NK-92 (cell line): Measurements from ENCODE around the gene KRTAP12-4.
"Not testable (repeated sequence)": the region's sequence is repeated elsewhere in the genome, so short reads cannot be mapped to it uniquely, and the experiment has no call there.

ENCODE experiments used
- DNase-seq: peaks from one replicate; lab custom pipeline; 2025; ENCODE audit not compliant: unreplicated experiment; lab: John Stamatoyannopoulos, UW

The KRTAP12-4 gene

DNA sequence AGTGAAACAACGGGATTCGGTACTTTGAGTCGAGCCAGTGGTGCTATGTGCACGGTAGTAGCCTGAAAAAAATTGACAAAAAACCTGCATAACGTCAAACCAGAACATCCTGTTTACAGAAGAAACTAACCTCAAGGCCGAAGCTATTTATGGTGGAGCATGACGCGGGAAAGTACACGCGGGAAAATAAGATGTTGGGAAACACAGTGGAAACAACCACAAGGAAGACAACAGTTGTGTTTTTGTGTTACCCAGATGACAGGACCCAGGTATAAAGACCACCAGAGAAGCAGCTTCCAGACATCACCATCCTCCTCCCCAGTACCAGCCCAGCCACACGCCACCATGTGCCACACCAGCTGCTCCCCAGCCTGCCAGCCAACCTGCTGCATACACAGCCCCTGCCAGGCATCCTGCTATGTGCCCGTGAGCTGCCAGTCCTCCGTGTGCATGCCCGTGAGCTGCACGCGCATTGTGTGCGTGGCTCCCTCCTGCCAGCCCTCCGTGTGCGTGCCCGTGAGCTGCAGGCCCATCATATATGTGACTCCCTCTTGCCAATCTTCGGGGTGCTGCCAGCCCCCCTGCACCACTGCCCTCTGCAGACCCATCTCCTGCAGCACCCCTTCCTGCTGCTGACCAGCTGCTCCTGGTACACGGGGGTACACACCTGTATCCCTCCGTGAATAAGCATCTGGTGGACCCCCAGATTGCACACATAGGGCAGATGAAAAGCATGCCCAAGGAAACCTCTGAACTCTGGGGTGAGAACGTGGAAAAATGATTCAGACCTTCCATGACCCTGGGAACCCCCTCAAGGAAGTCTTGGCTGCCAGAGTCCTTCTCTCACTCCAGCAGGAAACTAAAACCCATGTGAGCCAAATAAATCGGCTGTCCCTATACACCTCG is 3.4 kb upstream of the KRTAP12-4 start, which contains the start of gene KRTAP12-3:
Gene KRTAP12-3, plus strand, starts transcription at position 298 of the 906 bp plus-strand sequence. Its CDS starts 48 bp downstream, at position 346.
- no peak for DNase-seq

DNA sequence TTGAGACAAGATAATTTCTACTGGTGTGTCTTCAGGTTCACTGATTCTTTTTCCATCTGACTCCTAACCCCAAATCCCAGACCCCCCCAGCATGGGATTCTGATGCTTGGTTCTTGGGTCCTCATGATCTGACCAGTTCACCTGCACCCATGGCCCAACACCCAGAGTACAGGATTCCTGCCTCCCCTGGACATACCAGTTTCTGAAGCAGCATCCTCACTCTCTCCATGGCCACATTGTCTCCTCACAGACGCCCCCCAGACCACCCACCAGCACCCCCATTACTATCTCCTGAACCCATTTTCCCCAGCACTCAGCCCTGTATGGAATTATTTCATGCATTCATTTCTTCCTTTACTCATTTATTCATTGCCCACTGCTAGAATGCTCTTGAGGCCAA is 2.4 kb upstream of the KRTAP12-4 start:
- no peak for DNase-seq

- no peak for DNase-seq
Observed at GRCh38 chr21:44653656-44654575, 543 bp downstream of the KRTAP12-4 start.

GRCh38 chr21:44653123-44653522 is 1.3 kb downstream of the KRTAP12-4 start:
- no peak for DNase-seq

- no peak for DNase-seq
Observed at GRCh38 chr21:44650973-44651675, 3.3 kb downstream of the KRTAP12-4 start.

GRCh38 chr21:44650265-44650972 is 4.0 kb downstream of the KRTAP12-4 start:
- DNase-seq: no peak

DNA sequence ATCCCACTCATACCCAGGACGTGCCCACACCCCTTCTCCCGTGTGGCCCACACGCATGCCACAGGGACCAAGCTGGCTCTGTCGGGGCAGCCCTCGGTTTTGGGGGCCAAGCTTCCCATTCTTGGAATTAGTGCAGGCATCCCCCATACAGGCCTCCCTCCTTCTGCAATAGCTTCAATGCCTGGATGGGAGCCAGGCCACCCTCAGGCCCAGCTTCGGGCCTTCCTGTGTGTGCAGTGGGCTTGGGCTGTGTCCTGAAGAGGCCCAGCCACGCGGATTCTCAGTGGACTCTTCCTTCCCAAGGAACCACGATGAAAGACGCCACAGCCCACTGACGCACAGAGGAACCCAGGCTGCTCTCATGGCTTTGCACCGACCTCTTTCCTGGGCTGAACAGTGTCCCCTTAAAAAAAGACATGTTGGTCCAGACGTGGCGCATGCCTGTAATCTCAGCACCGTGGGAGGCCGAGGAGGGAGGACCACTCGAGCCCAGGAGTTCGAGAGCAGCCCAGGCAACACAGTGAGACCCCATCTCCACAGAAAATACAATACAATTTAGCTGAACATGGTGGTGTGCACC is 4.8 kb downstream of the KRTAP12-4 start:
- DNase-seq: no peak

DNA sequence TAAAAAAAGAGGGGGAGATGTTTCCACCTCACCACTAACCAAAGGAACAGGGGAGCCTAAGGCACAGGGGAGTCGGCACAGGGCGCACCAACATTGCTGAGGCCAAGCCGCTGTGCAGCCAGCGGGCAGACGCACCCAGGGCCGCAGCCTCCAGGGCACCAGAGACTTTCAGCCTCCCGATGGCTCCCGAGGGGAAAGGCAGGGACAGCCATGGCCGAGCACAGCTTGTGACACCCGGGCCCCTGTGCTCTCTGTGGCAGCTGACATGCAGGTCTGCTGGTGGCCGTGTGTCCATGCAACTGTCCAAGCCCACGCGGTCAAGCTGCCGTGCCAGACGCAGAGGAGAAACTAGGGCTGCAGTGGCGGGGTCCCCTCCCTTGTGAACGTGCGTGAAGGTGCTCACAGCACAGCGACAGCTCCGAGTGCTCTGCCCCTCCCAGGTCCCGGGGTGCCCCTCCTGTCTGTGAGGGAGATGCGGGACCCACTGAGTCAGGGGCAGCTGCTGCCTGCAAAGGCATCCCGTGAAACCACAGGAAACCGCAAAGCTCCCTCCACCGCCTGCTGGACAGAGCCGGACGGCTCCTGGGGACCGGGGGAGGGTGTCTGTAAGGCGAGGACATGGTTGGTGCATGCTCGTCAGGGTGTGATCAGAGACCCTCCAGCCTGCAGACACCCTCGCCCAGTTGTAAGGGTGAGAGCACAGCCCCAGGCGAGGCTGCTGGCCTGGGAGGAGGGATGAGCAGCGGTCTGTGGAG is 5.7 kb downstream of the KRTAP12-4 start:
- no peak for DNase-seq

DNA sequence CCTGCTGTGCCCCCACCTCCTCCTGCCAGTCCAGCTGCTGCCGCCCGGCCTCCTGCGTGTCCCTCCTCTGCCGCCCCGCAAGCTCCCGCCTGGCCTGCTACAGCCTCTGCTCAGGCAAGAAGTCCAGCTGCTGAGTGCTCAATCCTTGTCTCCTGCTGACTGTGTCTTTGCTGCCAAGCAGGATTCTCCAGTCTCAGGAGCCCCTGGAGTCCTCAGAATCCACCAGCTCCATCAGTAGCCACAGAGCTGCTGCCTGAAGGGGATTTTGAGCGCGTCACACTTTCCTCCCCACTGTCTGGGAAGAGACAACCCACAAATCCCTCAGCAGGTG is 7.3 kb downstream of the KRTAP12-4 start:
- no peak for DNase-seq

- not testable (repeated sequence) for DNase-seq
Observed at GRCh38 chr21:44646366-44647221, 7.9 kb downstream of the KRTAP12-4 start, which contains the start of gene KRTAP10-11. Gene KRTAP10-11, plus strand, starts transcription at chr21:44646414. Its CDS starts 45 bp downstream, at chr21:44646459.

- no peak for DNase-seq
Observed at GRCh38 chr21:44644878-44645277, 9.6 kb downstream of the KRTAP12-4 start.

GRCh38 chr21:44643741-44644310 is 10.6 kb downstream of the KRTAP12-4 start:
- no peak for DNase-seq

DNA sequence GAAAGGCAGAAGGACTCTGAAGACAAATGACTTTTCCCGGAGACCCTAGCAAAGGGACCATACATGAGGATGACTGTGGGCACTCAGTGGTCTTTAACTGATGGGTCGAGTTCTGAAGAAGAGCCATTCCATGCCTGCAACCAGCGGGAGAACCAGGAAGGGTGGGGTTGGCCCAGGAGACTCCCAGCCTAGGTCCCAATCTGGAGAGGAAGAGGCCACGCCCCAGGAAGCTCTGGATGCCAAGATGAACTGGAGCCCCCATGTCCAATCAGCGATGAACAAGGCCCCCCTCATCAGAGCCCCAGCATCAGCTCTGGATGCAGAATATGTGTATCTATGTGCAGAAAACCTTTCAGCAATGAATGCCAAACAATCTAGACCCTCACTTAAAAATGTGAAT is 13.7 kb downstream of the KRTAP12-4 start:
- DNase-seq: no peak

GRCh38 chr21:44639331-44639655 is 15.2 kb downstream of the KRTAP12-4 start:
- no peak for DNase-seq

DNA sequence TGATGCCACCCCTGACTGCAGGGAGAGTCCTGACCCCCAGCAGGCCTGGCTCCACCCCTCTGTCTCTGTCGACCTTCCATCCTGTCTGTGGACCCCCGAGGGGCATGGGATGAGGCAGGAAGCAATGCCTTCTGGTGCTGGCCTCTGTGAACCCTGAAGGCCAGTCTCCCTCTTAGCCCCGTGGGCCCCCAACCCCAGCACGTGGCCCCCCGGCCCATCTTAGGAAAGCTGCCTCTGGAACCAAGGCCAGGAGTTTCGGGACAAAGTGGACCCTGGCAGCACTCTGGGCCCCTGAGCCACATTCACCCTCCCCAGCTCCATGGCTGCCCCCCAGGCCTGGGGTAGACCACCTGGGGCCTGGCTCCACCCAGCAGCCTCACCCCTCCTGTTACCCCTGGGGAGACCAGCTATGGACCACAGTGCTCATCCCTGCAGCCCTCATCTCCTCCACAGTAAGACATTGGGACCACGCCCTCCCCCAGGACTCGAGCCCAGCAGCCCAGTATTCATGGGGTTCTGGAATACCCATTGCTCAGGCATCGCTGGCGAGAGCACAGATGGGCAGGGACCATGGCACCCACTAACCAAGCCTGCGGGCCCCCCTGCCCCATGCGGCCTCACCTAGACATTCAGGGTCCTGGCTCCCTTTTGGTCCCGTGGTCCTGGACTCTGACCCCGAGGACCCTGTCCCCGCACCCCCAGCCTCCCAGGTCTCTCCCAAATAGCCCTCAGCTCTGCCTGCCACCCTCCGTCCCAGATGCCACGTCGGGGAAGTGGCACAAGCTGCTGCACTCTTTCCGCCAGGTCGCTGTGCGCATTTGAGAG is 15.7 kb downstream of the KRTAP12-4 start:
- DNase-seq: not testable (repeated sequence)

DNA sequence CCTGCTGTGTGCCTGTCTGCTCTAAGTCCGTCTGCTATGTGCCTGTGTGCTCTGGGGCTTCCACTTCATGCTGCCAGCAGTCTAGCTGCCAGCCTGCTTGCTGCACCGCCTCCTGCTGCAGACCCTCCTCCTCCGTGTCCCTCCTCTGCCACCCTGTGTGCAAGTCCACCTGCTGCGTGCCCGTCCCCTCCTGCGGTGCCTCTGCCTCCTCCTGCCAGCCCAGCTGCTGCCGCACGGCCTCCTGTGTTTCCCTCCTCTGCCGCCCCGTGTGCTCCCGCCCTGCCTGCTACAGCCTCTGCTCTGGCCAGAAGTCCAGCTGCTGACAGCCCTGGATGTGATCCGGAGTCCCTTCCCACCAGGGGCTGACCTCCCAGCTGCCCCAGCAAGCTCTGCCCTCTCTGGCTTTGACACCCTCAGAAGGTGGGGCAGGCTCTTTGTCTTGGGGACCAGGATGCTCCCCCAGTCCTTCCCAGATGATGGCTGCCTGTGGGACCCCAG is 16.6 kb downstream of the KRTAP12-4 start:
- not testable (repeated sequence) for DNase-seq
